H1 (cell line): ENCODE measurements around the gene MBNL2. TPM values are rescaled to one million over a fixed set of nuclear protein-coding genes. Genes with fewer than 3 reads are reported as not detected.

ENCODE experiments used
- CTCF ChIA-PET: fragments of 300-600 bp; sonication (Branson Sonifier 250); formaldehyde crosslinking; loops from one replicate; lab custom pipeline; 2021; ENCODE audit not compliant: partially characterized antibody; lab: Charles Lee
- POLR2A ChIA-PET: fragments of 300-600 bp; sonication (Branson Sonifier 250); formaldehyde crosslinking; loops from one replicate; lab custom pipeline; 2021; ENCODE audit warnings: inconsistent platforms; ENCODE audit not compliant: partially characterized antibody; lab: Charles Lee
- DNase-seq, 2 experiments: peaks; one replicate each; pipeline versions ENCODE4 v3.0.0 to v3.0.0-alpha.2; 2010 to 2022; ENCODE audit warnings: low spot score in 2 of 2, low read depth in 1 of 2, mixed read lengths in 1 of 2
- FAIRE-seq: peaks from 2 replicates; lab custom pipeline; 2011; peaks lifted over from hg19 to GRCh38; lab: Jason Lieb, UNC
- H2AFZ ChIP-seq: 2 replicates; pipeline ENCODE4 v1.8.1; 2012; ENCODE audit warnings: low read length, inconsistent platforms
- H2AK5ac ChIP-seq: 2 replicates; pipeline ENCODE4 v1.6.1; 2013; ENCODE audit warnings: low read depth, low read length
- H2BK120ac ChIP-seq: replicated peaks from 2 replicates; pipeline ENCODE3; 2013; ENCODE audit warnings: low read depth, low read length, inconsistent platforms
- H2BK12ac ChIP-seq: 2 replicates; pipeline ENCODE4 v1.6.1; 2013; ENCODE audit warnings: low read depth, low read length
- H2BK15ac ChIP-seq: 2 replicates; pipeline ENCODE4 v1.6.1; 2013; ENCODE audit warnings: low read length
- H2BK20ac ChIP-seq: 2 replicates; pipeline ENCODE4 v1.6.1; 2013; ENCODE audit warnings: low read length
- H2BK5ac ChIP-seq: 2 replicates; pipeline ENCODE4 v1.6.1; 2013; ENCODE audit warnings: low read depth, low read length
- H3K14ac ChIP-seq: 2 replicates; pipeline ENCODE4 v1.6.1; 2013; ENCODE audit warnings: inconsistent platforms; ENCODE audit not compliant: insufficient read length
- H3K18ac ChIP-seq: 2 replicates; pipeline ENCODE4 v1.6.1; 2013; ENCODE audit warnings: low read length; ENCODE audit errors: extremely low read depth
- H3K23ac ChIP-seq: 2 replicates; pipeline ENCODE4 v1.6.1; 2013; ENCODE audit warnings: inconsistent platforms; ENCODE audit not compliant: insufficient read length
- H3K23me2 ChIP-seq: 2 replicates; pipeline ENCODE4 v1.6.1; 2013; ENCODE audit warnings: low read depth, low read length
- H3K27ac ChIP-seq: 2 replicates; pipeline ENCODE4 v1.6.1; 2011; ENCODE audit warnings: low read depth, low read length, inconsistent platforms
- H3K27me3 ChIP-seq, 4 experiments: replicated peaks in 1 of 4; 1 replicate in 1 of 4; 2 replicates in 3 of 4; pipeline versions ENCODE4 v1.6.1 to v1.8.1; 2011 to 2013; ENCODE audit warnings: low read length in 3 of 4, mild to moderate bottlenecking in 3 of 4, inconsistent platforms in 2 of 4, mixed read lengths in 2 of 4, moderate library complexity in 1 of 4; ENCODE audit not compliant: control insufficient read depth in 3 of 4, insufficient read depth in 3 of 4; ENCODE audit errors: extremely low read depth in 1 of 4
- H3K36me3 ChIP-seq, 4 experiments: 2 replicates each; pipeline versions ENCODE4 v1.6.1 to v1.8.1; 2011 to 2013; ENCODE audit warnings: mild to moderate bottlenecking in 4 of 4, low read length in 3 of 4, moderate library complexity in 2 of 4, control low read depth in 1 of 4, inconsistent platforms in 1 of 4; ENCODE audit not compliant: insufficient read depth in 4 of 4, control insufficient read depth in 2 of 4
- H3K4ac ChIP-seq: replicated peaks from 2 replicates; pipeline ENCODE3; 2013; ENCODE audit warnings: low read length, low read depth, mixed read lengths, inconsistent platforms; ENCODE audit not compliant: insufficient read length
- H3K4me1 ChIP-seq, 4 experiments: replicated peaks in 1 of 4; 1 replicate in 1 of 4; 2 replicates in 3 of 4; pipeline versions ENCODE4 v1.6.1 to v1.8.1; 2011 to 2013; ENCODE audit warnings: low read length in 3 of 4, inconsistent platforms in 2 of 4, mixed read lengths in 1 of 4; ENCODE audit not compliant: insufficient read depth in 4 of 4, control insufficient read depth in 3 of 4
- H3K4me2 ChIP-seq, 2 experiments: 2 replicates each; pipeline versions ENCODE4 v1.6.1 to v1.8.1; 2011 to 2013; ENCODE audit warnings: low read depth in 2 of 2, low read length in 2 of 2, control low read depth in 1 of 2, inconsistent platforms in 1 of 2, mild to moderate bottlenecking in 1 of 2; ENCODE audit not compliant: insufficient read depth in 1 of 2
- H3K4me3 ChIP-seq, 4 experiments: fragments of 200-600, 300-600 bp in 1 of 4; sonication (generic), shearing (Covaris generic), sonication (Bioruptor Twin) in 1 of 4; 2 replicates each; pipeline versions ENCODE4 v1.5.1 to v1.8.1; 2011 to 2016; ENCODE audit warnings: low read length in 4 of 4, low read depth in 3 of 4, control low read depth in 2 of 4, inconsistent platforms in 2 of 4, mild to moderate bottlenecking in 2 of 4, mixed read lengths in 1 of 4, moderate library complexity in 1 of 4; ENCODE audit not compliant: insufficient read depth in 2 of 4; ENCODE audit errors: extremely low read depth in 1 of 4
- H3K56ac ChIP-seq: replicated peaks from 2 replicates; pipeline ENCODE3; 2013; ENCODE audit warnings: low read depth, mild to moderate bottlenecking, mixed read lengths, low read length, inconsistent platforms; ENCODE audit not compliant: insufficient read length
- H3K79me1 ChIP-seq: 2 replicates; pipeline ENCODE4 v1.6.1; 2013; ENCODE audit warnings: low read depth, low read length, control low read depth
- H3K79me2 ChIP-seq, 2 experiments: 2 replicates each; pipeline versions ENCODE4 v1.6.1 to v1.8.1; 2012 to 2013; ENCODE audit warnings: low read length in 2 of 2, mild to moderate bottlenecking in 2 of 2, inconsistent platforms in 1 of 2; ENCODE audit not compliant: insufficient read depth in 2 of 2, control insufficient read depth in 1 of 2
- H3K9ac ChIP-seq, 4 experiments: replicated peaks in 1 of 4; 1 replicate in 1 of 4; 2 replicates in 3 of 4; pipeline versions ENCODE4 v1.6.1 to v1.8.1; 2011 to 2013; ENCODE audit warnings: low read depth in 3 of 4, low read length in 3 of 4, control low read depth in 2 of 4, mild to moderate bottlenecking in 2 of 4, moderate library complexity in 2 of 4, inconsistent platforms in 1 of 4; ENCODE audit errors: extremely low read depth in 1 of 4
- H3K9me3 ChIP-seq, 2 experiments: 2 replicates each; pipeline versions ENCODE4 v1.6.1 to v1.8.1; 2012 to 2013; ENCODE audit warnings: mild to moderate bottlenecking in 2 of 2, moderate library complexity in 2 of 2, control low read depth in 1 of 2, inconsistent platforms in 1 of 2, low read depth in 1 of 2, low read length in 1 of 2, mixed read lengths in 1 of 2; ENCODE audit not compliant: insufficient read depth in 2 of 2
- H4K20me1 ChIP-seq, 2 experiments: replicated peaks in 1 of 2; 2 replicates each; pipeline versions ENCODE3 to v1.8.1; 2011 to 2013; ENCODE audit warnings: inconsistent platforms in 2 of 2, low read length in 2 of 2, mild to moderate bottlenecking in 1 of 2; ENCODE audit not compliant: insufficient read depth in 2 of 2, control insufficient read depth in 1 of 2
- H4K5ac ChIP-seq: 2 replicates; pipeline ENCODE4 v1.6.1; 2013; ENCODE audit warnings: low read length, low read depth, mixed read lengths, inconsistent platforms; ENCODE audit not compliant: insufficient read length
- H4K8ac ChIP-seq: 2 replicates; pipeline ENCODE4 v1.8.0; 2013; ENCODE audit warnings: mild to moderate bottlenecking, moderate library complexity, low read length, inconsistent platforms; ENCODE audit not compliant: insufficient read depth; ENCODE audit errors: extremely low read depth
- H4K91ac ChIP-seq: replicated peaks from 2 replicates; pipeline ENCODE3; 2013; ENCODE audit warnings: low read length, mixed read lengths, inconsistent platforms; ENCODE audit not compliant: insufficient read length
- ASH2L ChIP-seq: fragments of 200-600, 300-600 bp; sonication (generic); IDR thresholded peaks from one replicate; pipeline ENCODE4 v1.7.1; 2017; ENCODE audit warnings: low read length
- BACH1 ChIP-seq: IDR thresholded peaks from 2 replicates; pipeline ENCODE4 v1.6.1; 2012; ENCODE audit warnings: low read length, improper control_type of control experiment
- EGR1 ChIP-seq: IDR thresholded peaks from 2 replicates; pipeline ENCODE4 v1.6.1; 2011; ENCODE audit warnings: low read depth, low read length, borderline replicate concordance
- EP300 ChIP-seq, 2 experiments: IDR thresholded peaks; 1 replicate in 1 of 2; 2 replicates in 1 of 2; pipeline ENCODE4 v1.6.1; 2011 to 2012; ENCODE audit warnings: low read depth in 2 of 2, low read length in 2 of 2, mild to moderate bottlenecking in 2 of 2, borderline replicate concordance in 1 of 2, inconsistent platforms in 1 of 2, moderate library complexity in 1 of 2
- EZH2 ChIP-seq: fragments of 200-600 bp; sonication (generic); IDR thresholded peaks from 2 replicates; pipeline ENCODE4 v1.7.1; 2012; ENCODE audit warnings: low read depth, mild to moderate bottlenecking, moderate library complexity, low read length, inconsistent platforms; ENCODE audit not compliant: severe bottlenecking
- FOSL1 ChIP-seq: IDR thresholded peaks from 2 replicates; pipeline ENCODE4 v1.6.1; 2011; ENCODE audit warnings: mild to moderate bottlenecking, low read depth, low read length, moderate library complexity; ENCODE audit not compliant: insufficient read depth
- HDAC2 ChIP-seq, 2 experiments: fragments of 300-600 bp in 1 of 2; sonication (generic) in 1 of 2; IDR thresholded peaks; 2 replicates each; pipeline ENCODE4 v1.6.1; 2011 to 2012; ENCODE audit warnings: low read depth in 2 of 2, low read length in 2 of 2, mild to moderate bottlenecking in 2 of 2, moderate library complexity in 2 of 2, borderline replicate concordance in 1 of 2, inconsistent platforms in 1 of 2
- HDAC6 ChIP-seq: IDR thresholded peaks from one replicate; pipeline ENCODE4 v1.7.1; 2012; ENCODE audit warnings: low read depth, mild to moderate bottlenecking, inconsistent platforms, low read length, moderate library complexity
- KDM1A ChIP-seq: fragments of 200-600, 300-600 bp; sonication (generic); IDR thresholded peaks from 2 replicates; pipeline ENCODE4 v1.7.1; 2016; ENCODE audit warnings: mild to moderate bottlenecking, low read length, borderline replicate concordance
- KDM5A ChIP-seq: fragments of 200-600 bp; IDR thresholded peaks from 2 replicates; pipeline ENCODE4 v1.7.1; 2012; ENCODE audit warnings: mild to moderate bottlenecking, low read length, inconsistent platforms, mixed read lengths
- POU5F1 ChIP-seq: IDR thresholded peaks from 2 replicates; pipeline ENCODE4 v1.6.1; 2011; ENCODE audit warnings: low read depth, mild to moderate bottlenecking, low read length, moderate library complexity
- RNF2 ChIP-seq: fragments of 200-900, 300-1000 bp; sonication (generic); IDR thresholded peaks from 2 replicates; pipeline ENCODE4 v1.7.1; 2016; ENCODE audit warnings: borderline replicate concordance, low read depth, mild to moderate bottlenecking, antibody characterized with exemption, low read length; ENCODE audit not compliant: poor library complexity, severe bottlenecking; ENCODE audit errors: missing control alignments
- WGBS, 2 experiments: shearing (Covaris generic) in 1 of 2; methylation state at CpG; one replicate each; pipeline versions ENCODE4 v1.1.6 to v1.1.7; 2013 to 2015; ENCODE audit warnings: low lambda C conversion rate in 2 of 2, mixed read lengths in 2 of 2, inconsistent platforms in 1 of 2, low coverage in 1 of 2, missing lambda C conversion rate in 1 of 2; ENCODE audit not compliant: insufficient replicate concordance in 2 of 2, insufficient coverage in 1 of 2, insufficient read length in 1 of 2; ENCODE audit errors: extremely low coverage in 1 of 2, missing lambda C conversion rate in 1 of 2; 5-methylcytosine and 5-hydroxymethylcytosine counted together
- polyA plus RNA-seq, 7 experiments: library from polyadenylated mRNA; depleted of rRNA in 3 of 7; stranded (reverse) in 5 of 7; unstranded in 2 of 7; fragments of >200 nt in 5 of 7; fragments of 200-250 nt in 2 of 7; gene quantifications; 1 replicate in 5 of 7; 2 replicates in 1 of 7; 4 replicates in 1 of 7; pipeline versions ENCODE4 v1.2.1 to v1.2.3, GENCODE V29; 2011 to 2013; ENCODE audit warnings: missing spikeins in 2 of 7, mixed read lengths in 2 of 7
- total RNA-seq: library from RNA; stranded (reverse); fragmentation: NEBNext Ultra II Directional; extraction: Animal tissue kit (Norgen Biotek cat#: 25700); gene quantifications from 2 replicates; pipeline ENCODE4 v1.2.1, GENCODE V29; 2021
- TF ChIP-seq, protein P1 (sequence below): IDR thresholded peaks from 2 replicates; pipeline ENCODE4 v1.6.1; 2011; ENCODE audit warnings: low read depth, mild to moderate bottlenecking, low read length; ENCODE audit not compliant: insufficient read depth

The MBNL2 gene
- total and polyA plus RNA-seq, 2 of the 8 experiments (the other 6 are each of a cell fraction or from before 2014, with no cell fraction given) = 1.0 to 2.6 TPM

DNA sequence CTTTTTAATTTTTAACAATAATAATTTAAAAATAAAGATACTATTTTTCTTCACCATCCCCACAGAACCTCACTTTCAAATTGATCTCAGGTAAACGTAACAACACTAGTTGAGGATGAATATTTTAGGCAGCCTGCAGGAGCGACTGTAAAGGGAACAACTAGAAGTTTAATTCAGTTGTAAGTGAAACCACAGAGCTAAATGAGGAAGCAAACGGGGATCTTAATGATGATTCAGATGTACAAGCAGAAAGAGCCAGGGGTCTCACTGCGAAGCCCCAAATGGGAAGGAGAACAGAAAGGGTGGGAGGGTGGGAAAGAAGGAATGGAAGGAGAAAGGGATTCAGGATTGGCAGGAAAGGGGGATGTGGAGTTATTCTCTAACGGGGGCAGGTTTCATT is 157.3 kb downstream of the MBNL2 start:
- Histone ChIP-seq H2BK12ac (no peak overlapping the region), H4K5ac (no peak overlapping the region), H2BK5ac (no peak overlapping the region), H3K18ac (no peak overlapping the region), H3K4me1 (no peaks in the 10 kb centered on the region), H3K23ac (no peak overlapping the region), H3K27me3 (no peaks in the 10 kb centered on the region), H2AFZ (no peak overlapping the region), H2BK120ac (no peak overlapping the region), H4K8ac (no peak overlapping the region), H3K56ac (no peak overlapping the region), H3K27ac (no peak overlapping the region), H3K79me2 (no peaks in the 10 kb centered on the region), H4K20me1 (no peaks in the 10 kb centered on the region), H3K79me1 (no peaks in the 10 kb centered on the region), H3K36me3 (no peaks in the 10 kb centered on the region), H3K9ac (no peak overlapping the region), H3K4ac (no peak overlapping the region), H3K4me2 (no peak overlapping the region), H3K4me3 (no peak overlapping the region), H3K14ac (no peak overlapping the region), H3K23me2 (no peaks in the 10 kb centered on the region), H4K91ac (no peak overlapping the region), H3K9me3 (no peaks in the 10 kb centered on the region), H2BK15ac (no peak overlapping the region), H2AK5ac (no peak overlapping the region), H2BK20ac (no peak overlapping the region)
- 87% methylated on average over 4 of the region's 5 CpGs; no CpG with 5 or more reads in 1 of the 2 experiments for WGBS, 2 experiments
- FAIRE-seq (no peak), DNase-seq (no peak)
- ChIA-PET POLR2A (no interaction called here), CTCF (interaction anchor here (1.0 kb wide), 2 partner anchors 20 to 189 kb away, joined by 3 read pairs; no protein-coding TSS in a partner anchor)
- TF ChIP-seq POU5F1 (no peak), EGR1 (no peak), KDM5A (no peak), KDM1A (no peak), EP300 (IDR thresholded peaks at IDR 0.05; ENCODE audit: borderline replicate concordance in 1 of 2, low read depth in 2 of 2, low read length in 2 of 2) (no peak), ASH2L (no peak), RNF2 (no peak), HDAC6 (no peak), BACH1 (no peak), EZH2 (no peak), HDAC2 (IDR thresholded peaks at IDR 0.05; ENCODE audit: borderline replicate concordance in 1 of 2, low read depth in 2 of 2, low read length in 2 of 2) (no peak), FOSL1 (no peak)
- TF ChIP-seq, protein P1, sequence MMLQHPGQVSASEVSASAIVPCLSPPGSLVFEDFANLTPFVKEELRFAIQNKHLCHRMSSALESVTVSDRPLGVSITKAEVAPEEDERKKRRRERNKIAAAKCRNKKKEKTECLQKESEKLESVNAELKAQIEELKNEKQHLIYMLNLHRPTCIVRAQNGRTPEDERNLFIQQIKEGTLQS = no peak
